Naive thymus-derived CD8-positive, alpha-beta T cell (primary cell): Measurements from ENCODE around the gene ENTPD2. TPM values are rescaled to one million over a fixed set of nuclear protein-coding genes. Genes with fewer than 3 reads are reported as not detected.
"Not testable (repeated sequence)": the region's sequence is repeated elsewhere in the genome, so short reads cannot be mapped to it uniquely, and the experiment has no call there.

Source experiments
- ATAC-seq, 2 donors: fragments of 150-1000 bp; cut with Tn5 transposase in 1 of 2; sonication (Bioruptor Pico), chemical (Tn5 transposase) in 1 of 2; 1 replicate in 1 of 2; 2 replicates in 1 of 2; pipeline ENCODE4 v1.10.0; 2021; ENCODE audit warnings: mild to moderate bottlenecking in 2 of 2, moderate library complexity in 2 of 2
- POLR2A ChIA-PET: fragments of 350-600 bp; sonication (Branson Sonifier 250); formaldehyde crosslinking; loops from one replicate; lab custom pipeline; 2021; ENCODE audit warnings: antibody characterized with exemption; lab: Charles Lee
- DNase-seq, 10 donors: peaks; one replicate each; pipeline versions ENCODE4 v3.0.0 to v3.0.0-alpha.2; 2020 to 2022
- H3K27ac Mint-ChIP-seq, 10 donors: one replicate each; pipeline ENCODE4 v1.8.0; 2020 to 2022; ENCODE audit warnings: mild to moderate bottlenecking in 10 of 10, mixed read lengths in 10 of 10, moderate library complexity in 4 of 10, inconsistent platforms in 1 of 10
- H3K27me3 Mint-ChIP-seq, 5 donors: one replicate each; pipeline ENCODE4 v1.8.0; 2021 to 2022; ENCODE audit warnings: mixed read lengths in 5 of 5
- H3K36me3 Mint-ChIP-seq, 3 donors: one replicate each; pipeline ENCODE4 v1.8.0; 2020 to 2022; ENCODE audit warnings: mixed read lengths in 3 of 3, mild to moderate bottlenecking in 2 of 3, inconsistent platforms in 1 of 3
- H3K4me1 Mint-ChIP-seq, 4 donors: one replicate each; pipeline ENCODE4 v1.8.0; 2021 to 2022; ENCODE audit warnings: mixed read lengths in 4 of 4
- H3K4me3 Mint-ChIP-seq, 10 donors: one replicate each; pipeline ENCODE4 v1.8.0; 2020 to 2022; ENCODE audit warnings: mild to moderate bottlenecking in 10 of 10, mixed read lengths in 10 of 10, moderate library complexity in 6 of 10, inconsistent platforms in 1 of 10
- H3K9me3 Mint-ChIP-seq, 9 donors: one replicate each; pipeline ENCODE4 v1.8.0; 2020 to 2022; ENCODE audit warnings: mixed read lengths in 9 of 9, mild to moderate bottlenecking in 3 of 9, inconsistent platforms in 1 of 9, moderate library complexity in 1 of 9
- polyA plus RNA-seq, 3 donors: library from polyadenylated mRNA; unstranded; fragments of 300-500 nt; fragmentation: Illumina TruSeq; gene quantifications; one replicate each; pipeline ENCODE4 v1.2.3, GENCODE V29; 2021
- total RNA-seq, 8 experiments: library from RNA in 2 of 8; stranded (reverse) in 2 of 8; gene quantifications; one replicate each; pipeline ENCODE4 v1.2.3 and lab custom pipeline; 2021 to 2026

ENTPD2 gene
- total and polyA plus RNA-seq, 5 experiments from 2014 or later = not detected

- POLR2A ChIA-PET = interaction anchor here (1.8 kb wide), 1 partner anchor 11 kb away, joined by 7 read pairs; no protein-coding TSS in a partner anchor
- H3K36me3 Mint-ChIP-seq = peaks cover 0 to 23% (median 0%) of the 10 kb centered on the region in 3 donors
- peaks cover 0 to under 1% (median 0%) of the 10 kb centered on the region in 4 donors for H3K4me1 Mint-ChIP-seq
- no peaks in the 10 kb centered on the region for H3K9me3 Mint-ChIP-seq
- H3K4me3 Mint-ChIP-seq = no peak overlapping the region
- no peak for DNase-seq
- no peak for ATAC-seq
- no peak overlapping the region for H3K27ac Mint-ChIP-seq
- H3K27me3 Mint-ChIP-seq = no peaks in the 10 kb centered on the region
Measured at GRCh38 chr9:137013571-137013940, 40.3 kb downstream of the ENTPD2 start.

- no peak overlapping the region for H3K27ac Mint-ChIP-seq
- H3K4me1 Mint-ChIP-seq = no peaks in the 10 kb centered on the region
- H3K36me3 Mint-ChIP-seq = peaks cover 0 to 20% (median 0%) of the 10 kb centered on the region in 3 donors
- POLR2A ChIA-PET = no interaction called here
- H3K9me3 Mint-ChIP-seq = no peaks in the 10 kb centered on the region
- DNase-seq (no peak), ATAC-seq (no peak)
- no peak overlapping the region for H3K4me3 Mint-ChIP-seq
- H3K27me3 Mint-ChIP-seq = no peaks in the 10 kb centered on the region
Measured at GRCh38 chr9:137012694-137013570, 40.9 kb downstream of the ENTPD2 start.

GRCh38 chr9:137011907-137012675, 41.8 kb downstream of the ENTPD2 start:
- Mint-ChIP-seq H3K4me1 (no peaks in the 10 kb centered on the region), H3K27ac (no peak overlapping the region), H3K27me3 (no peaks in the 10 kb centered on the region), H3K9me3 (no peaks in the 10 kb centered on the region), H3K4me3 (no peak overlapping the region), H3K36me3 (peaks cover 0 to 20% (median 0%) of the 10 kb centered on the region in 3 donors)
- no peak for DNase-seq
- ATAC-seq = no peak
- POLR2A ChIA-PET = no interaction called here

GRCh38 chr9:137011156-137011555, 42.7 kb downstream of the ENTPD2 start:
- Mint-ChIP-seq H3K9me3 (no peaks in the 10 kb centered on the region), H3K36me3 (peaks cover 0 to 16% (median 0%) of the 10 kb centered on the region in 3 donors), H3K4me3 (no peak overlapping the region), H3K27me3 (no peaks in the 10 kb centered on the region), H3K4me1 (peaks cover 0 to 1% (median under 1%) of the 10 kb centered on the region in 4 donors), H3K27ac (no peak overlapping the region)
- ATAC-seq = no peak
- no peak for DNase-seq
- POLR2A ChIA-PET = no interaction called here

- Mint-ChIP-seq H3K27me3 (no peaks in the 10 kb centered on the region), H3K9me3 (no peaks in the 10 kb centered on the region), H3K36me3 (peaks cover 0 to 16% (median 0%) of the 10 kb centered on the region in 3 donors), H3K27ac (no peak overlapping the region), H3K4me1 (peaks cover 0 to 3% (median 2%) of the 10 kb centered on the region in 4 donors), H3K4me3 (no peak overlapping the region)
- DNase-seq (no peak), ATAC-seq (no peak)
- POLR2A ChIA-PET = interaction anchor here (1.2 kb wide), 1 partner anchor 14 kb away, joined by 5 read pairs; the partner anchor contains the start of gene CLIC3
Measured at GRCh38 chr9:137009938-137010732, 43.7 kb downstream of the ENTPD2 start.

GRCh38 chr9:137009217-137009616, 44.6 kb downstream of the ENTPD2 start:
- H3K27me3 Mint-ChIP-seq = no peaks in the 10 kb centered on the region
- no peak overlapping the region for H3K27ac Mint-ChIP-seq
- H3K36me3 Mint-ChIP-seq = peaks cover 0 to 14% (median 0%) of the 10 kb centered on the region in 3 donors
- DNase-seq = no peak
- peaks cover 5 to 7% (median 6%) of the 10 kb centered on the region in 4 donors for H3K4me1 Mint-ChIP-seq
- H3K4me3 Mint-ChIP-seq = no peak overlapping the region
- ATAC-seq = no peak
- no peaks in the 10 kb centered on the region for H3K9me3 Mint-ChIP-seq
- POLR2A ChIA-PET = interaction anchor here (1.2 kb wide), 1 partner anchor 13 kb away, joined by 5 read pairs; the partner anchor contains the start of gene CLIC3

- no peak overlapping the region for H3K27ac Mint-ChIP-seq
- POLR2A ChIA-PET = interaction anchor here (1.1 kb wide), 1 partner anchor 12 kb away, joined by 4 read pairs; the partner anchor contains the start of gene CLIC3
- H3K4me1 Mint-ChIP-seq = peaks cover 5 to 7% (median 6%) of the 10 kb centered on the region in 4 donors
- no peak for ATAC-seq
- H3K27me3 Mint-ChIP-seq = no peaks in the 10 kb centered on the region
- H3K9me3 Mint-ChIP-seq = no peaks in the 10 kb centered on the region
- H3K4me3 Mint-ChIP-seq = no peak overlapping the region
- H3K36me3 Mint-ChIP-seq = peaks cover 0 to 14% (median 0%) of the 10 kb centered on the region in 3 donors
- no peak for DNase-seq
Measured at GRCh38 chr9:137008312-137008711, 45.5 kb downstream of the ENTPD2 start.

GRCh38 chr9:137007816-137008270, 46.0 kb downstream of the ENTPD2 start:
- H3K36me3 Mint-ChIP-seq = peaks cover 0 to 14% (median 0%) of the 10 kb centered on the region in 3 donors
- H3K27me3 Mint-ChIP-seq = no peaks in the 10 kb centered on the region
- H3K9me3 Mint-ChIP-seq = no peaks in the 10 kb centered on the region
- no peak overlapping the region for H3K4me3 Mint-ChIP-seq
- POLR2A ChIA-PET = interaction anchor here (1.1 kb wide), 1 partner anchor 11 kb away, joined by 4 read pairs; the partner anchor contains the start of gene CLIC3
- peaks cover 5 to 7% (median 6%) of the 10 kb centered on the region in 4 donors for H3K4me1 Mint-ChIP-seq
- H3K27ac Mint-ChIP-seq = no peak overlapping the region
- DNase-seq (no peak), ATAC-seq (no peak)

- ATAC-seq = no peak
- Mint-ChIP-seq H3K36me3 (peaks cover 0 to 12% (median 0%) of the 10 kb centered on the region in 3 donors), H3K4me3 (no peak overlapping the region), H3K4me1 (peaks cover 5 to 7% (median 6%) of the 10 kb centered on the region in 4 donors), H3K27me3 (no peaks in the 10 kb centered on the region), H3K27ac (no peak overlapping the region), H3K9me3 (no peaks in the 10 kb centered on the region)
- DNase-seq = no peak
- POLR2A ChIA-PET = interaction anchor here (1.1 kb wide), 1 partner anchor 11 kb away, joined by 4 read pairs; the partner anchor contains the start of gene CLIC3
Measured at GRCh38 chr9:137007108-137007815, 46.6 kb downstream of the ENTPD2 start.

- peak overlapping the region in 1 of 10 donors; percentile 15 for H3K27ac Mint-ChIP-seq
- no peak for ATAC-seq
- H3K4me1 Mint-ChIP-seq = peaks cover 5 to 7% (median 6%) of the 10 kb centered on the region in 4 donors
Measured at GRCh38 chr9:137006116-137007003, 47.5 kb downstream of the ENTPD2 start.

GRCh38 chr9:137004285-137004684, 49.6 kb downstream of the ENTPD2 start:
- H3K27ac Mint-ChIP-seq, H3K27me3 Mint-ChIP-seq, ATAC-seq, H3K36me3 Mint-ChIP-seq, POLR2A ChIA-PET, H3K4me3 Mint-ChIP-seq, H3K9me3 Mint-ChIP-seq: not testable (repeated sequence)
- DNase-seq = peak in 1 of 10 donors; percentile 13
- peaks cover 12 to 21% (median 17%) of the 10 kb centered on the region in 4 donors for H3K4me1 Mint-ChIP-seq

More at GRCh38 chr9:137006116-137007003, 47.5 kb downstream of the ENTPD2 start:
- Mint-ChIP-seq H3K9me3 (no peaks in the 10 kb centered on the region), H3K4me3 (no peak overlapping the region), H3K27me3 (no peaks in the 10 kb centered on the region), H3K36me3 (peaks cover 0 to 8% (median 0%) of the 10 kb centered on the region in 3 donors)
- DNase-seq = no peak
- POLR2A ChIA-PET = no interaction called here
